ENCODE data around the gene WDR86.

Gene WDR86

DNA sequence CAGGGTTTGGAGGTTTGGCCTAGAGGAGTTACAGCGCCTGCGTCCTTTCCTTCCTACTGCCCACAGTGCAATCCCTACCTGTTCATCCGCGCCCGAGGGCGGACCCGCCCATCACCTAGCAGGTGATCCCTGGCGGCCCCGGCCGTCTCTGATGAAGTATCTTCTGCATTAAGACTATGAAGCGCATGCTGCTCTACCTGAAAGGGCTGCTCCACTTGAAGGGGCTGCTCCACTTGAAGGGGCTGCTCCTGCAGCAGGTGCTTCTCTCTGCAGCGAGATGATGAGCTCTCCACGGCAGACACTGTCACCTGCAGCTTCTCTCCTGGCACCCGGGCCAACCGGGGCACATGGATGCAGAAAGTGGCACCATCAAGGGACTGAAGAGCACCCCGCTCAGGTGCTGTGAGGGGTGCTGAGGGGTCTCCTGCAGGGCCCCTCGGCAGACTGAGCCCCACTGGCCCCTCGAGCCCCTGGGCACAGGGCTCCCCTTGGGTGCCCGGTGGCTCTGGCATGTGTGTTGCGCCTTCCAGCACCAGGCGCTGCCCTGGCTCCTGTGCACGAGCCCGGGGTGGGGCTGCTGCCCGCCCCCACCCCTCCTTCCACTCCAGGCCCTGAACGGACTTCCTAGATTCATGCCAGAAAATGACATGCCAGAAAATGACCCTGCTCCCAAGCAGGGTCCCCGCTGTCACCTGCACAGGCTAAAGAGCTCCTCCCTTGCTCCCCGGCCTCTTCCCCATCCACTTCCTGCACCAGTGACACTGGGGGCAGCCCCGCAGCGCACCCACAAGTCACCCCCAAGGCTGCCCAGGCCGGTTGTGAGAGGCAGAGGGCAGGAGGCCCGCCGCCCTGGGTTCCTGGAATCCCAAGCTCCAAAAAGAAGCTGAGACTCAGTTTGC, 29.4 kb downstream of the WDR86 start:
- peaks cover 16% of the 10 kb centered on the region for H3K27me3 ChIP-seq (ENCODE audit: insufficient read depth, low read depth, severe bottlenecking)

GRCh38 chr7:151379534-151380198, 30.2 kb downstream of the WDR86 start:
- TF ChIP-seq, protein P1, sequence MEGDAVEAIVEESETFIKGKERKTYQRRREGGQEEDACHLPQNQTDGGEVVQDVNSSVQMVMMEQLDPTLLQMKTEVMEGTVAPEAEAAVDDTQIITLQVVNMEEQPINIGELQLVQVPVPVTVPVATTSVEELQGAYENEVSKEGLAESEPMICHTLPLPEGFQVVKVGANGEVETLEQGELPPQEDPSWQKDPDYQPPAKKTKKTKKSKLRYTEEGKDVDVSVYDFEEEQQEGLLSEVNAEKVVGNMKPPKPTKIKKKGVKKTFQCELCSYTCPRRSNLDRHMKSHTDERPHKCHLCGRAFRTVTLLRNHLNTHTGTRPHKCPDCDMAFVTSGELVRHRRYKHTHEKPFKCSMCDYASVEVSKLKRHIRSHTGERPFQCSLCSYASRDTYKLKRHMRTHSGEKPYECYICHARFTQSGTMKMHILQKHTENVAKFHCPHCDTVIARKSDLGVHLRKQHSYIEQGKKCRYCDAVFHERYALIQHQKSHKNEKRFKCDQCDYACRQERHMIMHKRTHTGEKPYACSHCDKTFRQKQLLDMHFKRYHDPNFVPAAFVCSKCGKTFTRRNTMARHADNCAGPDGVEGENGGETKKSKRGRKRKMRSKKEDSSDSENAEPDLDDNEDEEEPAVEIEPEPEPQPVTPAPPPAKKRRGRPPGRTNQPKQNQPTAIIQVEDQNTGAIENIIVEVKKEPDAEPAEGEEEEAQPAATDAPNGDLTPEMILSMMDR (IDR thresholded peaks at IDR 0.05; ENCODE audit: low read depth, low read length) = no peak
- DNase-seq = no peak
- no peak overlapping the region for H3K4me3 ChIP-seq (ENCODE audit: low read depth, low read length)
- H3K36me3 ChIP-seq = no peaks in the 10 kb centered on the region
- no peak overlapping the region for H3K27ac ChIP-seq
- H3K27me3 ChIP-seq (ENCODE audit: insufficient read depth, low read depth, severe bottlenecking) = peaks cover 16% of the 10 kb centered on the region
- H3K9me3 ChIP-seq (ENCODE audit: severe bottlenecking) = no peaks in the 10 kb centered on the region

More for the DNA sequence above, 29.4 kb downstream of the WDR86 start:
- H3K9me3 ChIP-seq (ENCODE audit: severe bottlenecking) = no peaks in the 10 kb centered on the region
- H3K4me3 ChIP-seq (ENCODE audit: low read depth, low read length) = no peak overlapping the region
- H3K36me3 ChIP-seq = no peaks in the 10 kb centered on the region
- H3K27ac ChIP-seq = no peak overlapping the region
- peak; percentile 5 for DNase-seq
- TF ChIP-seq, protein P1 (IDR thresholded peaks at IDR 0.05; ENCODE audit: low read depth, low read length) = no peak

DNA sequence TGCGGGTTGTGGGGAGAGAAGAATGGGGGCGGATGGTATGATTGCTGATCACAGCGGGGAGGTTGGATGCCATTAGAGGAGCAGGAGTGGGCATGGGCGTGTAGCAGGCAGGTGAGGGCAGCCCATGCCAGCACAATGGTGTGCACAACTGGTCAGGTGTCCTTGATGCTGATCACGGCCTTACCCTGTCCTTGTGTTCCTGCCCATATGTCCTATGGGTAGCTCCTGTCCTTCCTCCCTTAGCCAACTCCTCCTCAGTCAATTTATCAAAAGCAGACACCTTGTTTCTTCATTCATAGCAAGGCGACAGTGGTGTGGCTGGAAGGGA, 30.7 kb downstream of the WDR86 start:
- Histone ChIP-seq H3K27me3 (ENCODE audit: insufficient read depth, low read depth, severe bottlenecking) (peaks cover 16% of the 10 kb centered on the region), H3K4me3 (ENCODE audit: low read depth, low read length) (no peak overlapping the region), H3K27ac (no peak overlapping the region), H3K9me3 (ENCODE audit: severe bottlenecking) (no peaks in the 10 kb centered on the region), H3K36me3 (no peaks in the 10 kb centered on the region)
- no peak for DNase-seq
- TF ChIP-seq, protein P1 (IDR thresholded peaks at IDR 0.05; ENCODE audit: low read depth, low read length) = no peak

DNA sequence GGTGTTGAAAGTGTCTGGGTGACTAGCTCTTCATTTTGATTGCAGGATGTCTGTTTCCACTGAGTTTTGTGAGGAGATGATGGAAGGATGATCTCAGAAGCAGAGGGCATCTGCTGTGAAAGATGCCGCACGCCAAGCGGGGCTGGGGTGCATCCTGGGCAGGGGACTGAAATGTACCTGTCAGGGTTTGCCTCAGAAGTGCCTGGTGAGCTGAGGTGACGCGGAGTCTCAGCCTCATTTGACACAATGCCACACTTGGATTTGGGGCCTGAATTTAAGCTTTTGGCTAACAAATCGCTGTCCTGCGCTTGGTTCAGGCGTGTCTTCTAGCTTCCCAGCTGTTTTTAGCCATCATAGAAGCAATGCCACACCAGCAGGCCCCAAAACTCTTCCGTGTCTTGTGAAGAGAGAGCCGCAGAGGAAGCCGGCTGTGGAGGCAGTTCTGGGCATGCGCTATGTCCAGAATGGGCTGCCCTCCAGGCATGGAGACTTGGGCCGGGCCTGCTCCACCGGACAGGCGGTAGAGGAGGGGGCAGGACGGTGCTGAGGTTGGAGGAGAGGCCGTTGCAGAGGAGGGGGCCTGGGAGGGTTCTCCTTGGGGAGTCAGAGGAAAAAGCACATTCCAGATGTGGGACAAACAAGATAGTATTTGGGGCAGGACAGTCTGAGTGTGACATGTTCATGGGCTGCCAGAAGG, 31.2 kb downstream of the WDR86 start:
- Histone ChIP-seq H3K9me3 (ENCODE audit: severe bottlenecking) (no peaks in the 10 kb centered on the region), H3K36me3 (no peaks in the 10 kb centered on the region), H3K27me3 (ENCODE audit: insufficient read depth, low read depth, severe bottlenecking) (peaks cover 16% of the 10 kb centered on the region), H3K4me3 (ENCODE audit: low read depth, low read length) (no peak overlapping the region), H3K27ac (no peak overlapping the region)
- DNase-seq = no peak
- TF ChIP-seq, protein P1 (IDR thresholded peaks at IDR 0.05; ENCODE audit: low read depth, low read length) = no peak

- Histone ChIP-seq H3K27ac (no peak overlapping the region), H3K36me3 (no peaks in the 10 kb centered on the region), H3K4me3 (ENCODE audit: low read depth, low read length) (no peak overlapping the region), H3K9me3 (ENCODE audit: severe bottlenecking) (no peaks in the 10 kb centered on the region), H3K27me3 (ENCODE audit: insufficient read depth, low read depth, severe bottlenecking) (peaks cover 16% of the 10 kb centered on the region)
- TF ChIP-seq, protein P1 (IDR thresholded peaks at IDR 0.05; ENCODE audit: low read depth, low read length) = no peak
- no peak for DNase-seq
Measured at GRCh38 chr7:151378011-151378410, 31.8 kb downstream of the WDR86 start.

Data from WERI-Rb-1 (cell line).